Stimulated activated CD4-positive, alpha-beta T cell treated with anti-CD3 and anti-CD28 coated beads, Interleukin-1b, Interleukin-23, amount 100 ng/mL, for 48 hours (primary cell): Measurements from ENCODE around the gene SRGAP2C.
"Not testable (repeated sequence)": the region's sequence is repeated elsewhere in the genome, so short reads cannot be mapped to it uniquely, and the experiment has no call there.

Experiments
- DNase-seq: peaks from one replicate; pipeline ENCODE4 v3.0.0-alpha.2; 2020

The SRGAP2C gene

GRCh38 chr1:121187914-121188313 is 3.1 kb downstream of the SRGAP2C start:
- DNase-seq = not testable (repeated sequence)

- DNase-seq = not testable (repeated sequence)
Observed at GRCh38 chr1:121192512-121192911, 7.7 kb downstream of the SRGAP2C start.

- DNase-seq = not testable (repeated sequence)
Observed at GRCh38 chr1:121197095-121197882, 12.5 kb downstream of the SRGAP2C start.

GRCh38 chr1:121199763-121200162 is 15.0 kb downstream of the SRGAP2C start:
- DNase-seq = not testable (repeated sequence)

GRCh38 chr1:121200232-121200631 is 15.5 kb downstream of the SRGAP2C start:
- not testable (repeated sequence) for DNase-seq

- not testable (repeated sequence) for DNase-seq
Observed at GRCh38 chr1:121200985-121201981, 16.5 kb downstream of the SRGAP2C start.

GRCh38 chr1:121202986-121203385 is 18.2 kb downstream of the SRGAP2C start:
- not testable (repeated sequence) for DNase-seq

GRCh38 chr1:121205786-121206711 is 21.3 kb downstream of the SRGAP2C start:
- not testable (repeated sequence) for DNase-seq

- DNase-seq = not testable (repeated sequence)
Observed at GRCh38 chr1:121207328-121207727, 22.6 kb downstream of the SRGAP2C start.

GRCh38 chr1:121208375-121208774 is 23.6 kb downstream of the SRGAP2C start:
- DNase-seq = not testable (repeated sequence)

GRCh38 chr1:121210778-121211177 is 26.0 kb downstream of the SRGAP2C start:
- not testable (repeated sequence) for DNase-seq

- DNase-seq = not testable (repeated sequence)
Observed at GRCh38 chr1:121213491-121213890, 28.7 kb downstream of the SRGAP2C start.

- not testable (repeated sequence) for DNase-seq
Observed at GRCh38 chr1:121214544-121215156, 29.9 kb downstream of the SRGAP2C start.

GRCh38 chr1:121215699-121216417 is 31.1 kb downstream of the SRGAP2C start:
- not testable (repeated sequence) for DNase-seq

- DNase-seq = not testable (repeated sequence)
Observed at GRCh38 chr1:121216676-121217075, 31.9 kb downstream of the SRGAP2C start.

GRCh38 chr1:121221770-121222169 is 37.0 kb downstream of the SRGAP2C start:
- not testable (repeated sequence) for DNase-seq

- not testable (repeated sequence) for DNase-seq
Observed at GRCh38 chr1:121224714-121225113, 39.9 kb downstream of the SRGAP2C start.

- not testable (repeated sequence) for DNase-seq
Observed at GRCh38 chr1:121226295-121226904, 41.6 kb downstream of the SRGAP2C start.

GRCh38 chr1:121226925-121227324 is 42.1 kb downstream of the SRGAP2C start:
- not testable (repeated sequence) for DNase-seq

GRCh38 chr1:121227544-121228330 is 43.0 kb downstream of the SRGAP2C start:
- not testable (repeated sequence) for DNase-seq
